Ishikawa (cell line): Measurements from ENCODE around the gene KDM5B.

Source experiments
- CEBPB ChIP-seq: IDR thresholded peaks from 2 replicates; pipeline ENCODE4 v1.6.1; 2012
- CREB1 ChIP-seq: IDR thresholded peaks from 2 replicates; pipeline ENCODE4 v1.6.1; 2012; ENCODE audit warnings: low read depth
- EGR1 ChIP-seq: IDR thresholded peaks from 2 replicates; pipeline ENCODE4 v1.6.1; 2012
- EP300 ChIP-seq: IDR thresholded peaks from 2 replicates; pipeline ENCODE4 v1.6.1; 2012; ENCODE audit warnings: borderline replicate concordance
- FOXM1 ChIP-seq: IDR thresholded peaks from 2 replicates; pipeline ENCODE4 v1.6.1; 2012; ENCODE audit warnings: low read depth, borderline replicate concordance
- MAX ChIP-seq: IDR thresholded peaks from 2 replicates; pipeline ENCODE4 v1.6.1; 2012
- NFIC ChIP-seq: IDR thresholded peaks from 2 replicates; pipeline ENCODE4 v1.6.1; 2012
- RAD21 ChIP-seq: IDR thresholded peaks from 2 replicates; pipeline ENCODE4 v1.6.1; 2012; ENCODE audit warnings: low read depth
- REST ChIP-seq: IDR thresholded peaks from 2 replicates; pipeline ENCODE4 v1.6.1; 2012; ENCODE audit warnings: low read depth, mild to moderate bottlenecking
- TAF1 ChIP-seq: IDR thresholded peaks from 2 replicates; pipeline ENCODE4 v1.6.1; 2012; ENCODE audit warnings: low read depth, mild to moderate bottlenecking
- TCF12 ChIP-seq: IDR thresholded peaks from 2 replicates; pipeline ENCODE4 v1.6.1; 2012; ENCODE audit warnings: low read depth
- TEAD4 ChIP-seq: IDR thresholded peaks from 2 replicates; pipeline ENCODE4 v1.6.1; 2012
- USF1 ChIP-seq: IDR thresholded peaks from 2 replicates; pipeline ENCODE4 v1.6.1; 2012
- YY1 ChIP-seq: IDR thresholded peaks from 2 replicates; pipeline ENCODE4 v1.6.1; 2012; ENCODE audit warnings: low read depth
- ZBTB7A ChIP-seq: IDR thresholded peaks from 2 replicates; pipeline ENCODE4 v1.6.1; 2012; ENCODE audit warnings: low read depth

KDM5B gene

DNA sequence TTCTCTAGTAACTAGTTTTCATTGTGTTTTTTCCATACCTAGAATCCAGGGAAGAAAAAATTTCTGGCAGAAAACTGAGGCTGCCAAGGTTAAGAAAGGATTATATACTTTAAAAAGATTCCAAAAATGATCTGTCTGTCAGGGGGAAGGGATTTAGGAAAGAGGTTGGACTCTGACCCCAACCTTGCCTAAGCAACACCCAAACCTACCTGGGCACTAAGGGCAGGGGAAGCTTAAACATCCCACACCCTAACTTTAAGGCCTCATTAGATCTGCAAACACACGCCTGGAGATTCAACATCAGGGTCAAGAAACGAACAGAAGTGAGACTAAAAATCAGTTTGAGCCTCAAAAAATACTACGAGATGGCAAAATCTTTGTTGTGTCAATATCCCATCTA lies 19.4 kb downstream of the KDM5B start:
- no peak for TF ChIP-seq FOXM1
- TF ChIP-seq MAX = no peak
- no peak for TF ChIP-seq NFIC

DNA sequence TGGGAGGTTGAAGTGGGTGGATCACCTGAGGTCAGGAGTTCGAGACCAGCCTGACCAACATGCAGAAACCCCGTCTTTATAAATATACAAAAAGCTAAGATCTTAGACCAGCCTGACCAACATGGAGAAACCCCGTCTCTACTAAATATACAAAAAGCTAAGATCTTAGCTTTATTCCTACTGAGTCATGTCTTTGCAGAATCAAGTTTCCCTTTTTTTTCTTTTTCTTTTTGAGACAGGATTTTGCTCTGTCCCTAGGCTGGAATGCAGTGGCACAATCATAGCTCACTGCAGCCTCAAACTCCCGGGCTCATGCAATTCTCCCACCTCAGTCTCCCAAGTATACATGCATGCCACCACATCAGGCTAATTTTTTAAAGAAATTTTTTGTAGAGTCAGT lies 21.4 kb downstream of the KDM5B start:
- TF ChIP-seq NFIC (no peak), ZBTB7A (no peak), EGR1 (no peak), YY1 (no peak), TCF12 (no peak), TAF1 (no peak), FOXM1 (no peak), RAD21 (no peak), USF1 (no peak)

DNA sequence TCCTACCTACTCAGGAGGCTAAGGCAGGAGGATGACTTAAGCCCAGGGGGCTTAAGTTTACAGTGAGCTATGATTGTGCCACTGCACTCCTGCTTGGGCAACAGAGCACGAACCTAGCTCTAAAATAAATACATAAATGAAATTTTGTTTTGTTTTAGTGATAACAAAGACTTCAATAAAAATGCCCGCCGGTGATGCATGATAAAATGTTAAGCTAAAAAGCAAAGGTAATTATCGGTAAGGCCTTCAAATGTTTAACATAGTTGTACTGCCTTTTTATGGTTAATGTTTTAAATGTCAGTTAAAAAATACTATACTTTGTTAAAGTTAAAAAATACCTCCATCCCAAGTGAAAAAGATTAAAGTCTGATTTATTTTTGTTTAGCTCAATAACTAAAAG lies 27.0 kb downstream of the KDM5B start:
- no peak for TF ChIP-seq REST

DNA sequence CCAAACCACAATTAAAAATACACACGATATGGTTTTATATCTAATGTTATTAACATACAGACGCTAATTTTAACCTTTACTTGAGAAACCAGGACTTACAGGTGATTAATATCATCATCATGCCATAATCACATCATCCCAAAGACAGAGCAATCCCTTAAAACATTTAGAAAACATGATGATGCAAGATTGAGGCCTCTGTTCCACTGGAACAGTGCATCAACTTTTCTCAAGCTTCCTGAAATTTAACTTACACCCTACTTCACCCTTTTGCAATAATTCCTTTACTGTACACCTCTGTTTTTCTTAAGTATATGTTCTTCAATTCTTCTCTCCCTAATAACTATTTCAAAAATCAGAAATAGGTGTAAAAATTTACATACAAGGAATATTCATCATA lies 38.1 kb downstream of the KDM5B start:
- no peak for TF ChIP-seq EGR1
- no peak for TF ChIP-seq TAF1
- no peak for TF ChIP-seq MAX
- TF ChIP-seq REST = no peak
- TF ChIP-seq NFIC = no peak
- TF ChIP-seq USF1 = no peak
- TF ChIP-seq CREB1 = no peak
- no peak for TF ChIP-seq EP300
- no peak for TF ChIP-seq FOXM1
- no peak for TF ChIP-seq TEAD4
- TF ChIP-seq CEBPB = no peak

- TF ChIP-seq NFIC = no peak
- no peak for TF ChIP-seq EGR1
- TF ChIP-seq CREB1 = no peak
- TF ChIP-seq ZBTB7A = no peak
- TF ChIP-seq RAD21 = no peak
- TF ChIP-seq TEAD4 = no peak
- TF ChIP-seq EP300 = no peak
- no peak for TF ChIP-seq MAX
- no peak for TF ChIP-seq FOXM1
- TF ChIP-seq CEBPB = no peak
- TF ChIP-seq TAF1 = no peak
These were observed 42.5 kb downstream of the KDM5B start for GRCh38 chr1:202765721-202766120.

GRCh38 chr1:202762019-202762418 lies 46.2 kb downstream of the KDM5B start:
- TF ChIP-seq FOXM1 (no peak), MAX (no peak), TCF12 (no peak), USF1 (no peak), NFIC (no peak), YY1 (no peak), REST (no peak), ZBTB7A (no peak), EP300 (no peak), TEAD4 (no peak)
